Uterus (tissue), 4 donors: ENCODE results near the gene FBN2. TPM values are rescaled to one million over a fixed set of nuclear protein-coding genes. Genes with fewer than 3 reads are reported as not detected.

Source experiments
- DNase-seq, 2 donors: peaks; one replicate each; pipeline ENCODE4 v3.0.0-alpha.2; 2019 to 2020
- H3K27ac ChIP-seq, 2 donors: fragments of 200-600 bp; sonication (generic); 1 replicate in 1 of 2; 2 replicates in 1 of 2; pipeline ENCODE4 v1.5.1; 2016 to 2018
- H3K27me3 ChIP-seq, 2 donors: fragments of 200-600 bp; sonication (generic); one replicate each; pipeline ENCODE4 v1.5.1; 2018 to 2019; ENCODE audit warnings: control low read depth in 1 of 2
- H3K36me3 ChIP-seq, 2 donors: fragments of 200-600 bp; sonication (generic); one replicate each; pipeline ENCODE4 v1.5.1; 2019; ENCODE audit warnings: control low read depth in 1 of 2
- H3K4me1 ChIP-seq, 2 donors: fragments of 200-600 bp; sonication (generic); one replicate each; pipeline ENCODE4 v1.5.1; 2018 to 2019; ENCODE audit warnings: control low read depth in 1 of 2
- H3K4me3 ChIP-seq, 2 donors: fragments of 200-600 bp; sonication (generic); 1 replicate in 1 of 2; 2 replicates in 1 of 2; pipeline ENCODE4 v1.5.1; 2018 to 2019; ENCODE audit warnings: mild to moderate bottlenecking in 1 of 2
- H3K9me3 ChIP-seq, 2 donors: fragments of 200-600 bp; sonication (generic); one replicate each; pipeline ENCODE4 v1.5.1; 2019; ENCODE audit warnings: control low read depth in 1 of 2
- CTCF ChIP-seq, 4 experiments: fragments of 200-600 bp in 2 of 4; fragments of 450-650 bp in 2 of 4; sonication (generic) in 2 of 4; IDR thresholded peaks; one replicate each; pipeline ENCODE4 v1.5.1; 2016 to 2019; ENCODE audit warnings: antibody characterized with exemption in 4 of 4, mild to moderate bottlenecking in 2 of 4, moderate library complexity in 1 of 4
- POLR2A ChIP-seq, 2 donors: fragments of 450-650 bp; IDR thresholded peaks; one replicate each; pipeline ENCODE4 v1.6.1; 2016; ENCODE audit warnings: antibody characterized with exemption in 2 of 2, mild to moderate bottlenecking in 1 of 2, moderate library complexity in 1 of 2
- intact Hi-C: fragments of 100-400 bp; cut with DNase I; formaldehyde crosslinking; loops from one replicate; pipeline ENCODE4 v1.15.1; 2023; ENCODE audit warnings: low total_unique reads
- total RNA-seq, 4 donors: library from RNA; depleted of rRNA in 3 of 4; stranded (reverse); fragments of >200 nt in 3 of 4; gene quantifications; one replicate each; pipeline versions ENCODE4 v1.1.0 to v1.2.4, GENCODE V29; 2014 to 2023
- donor health status: DM: yes; HTN: yes; CAD: no.

Gene FBN2
- total RNA-seq, 4 donors from 2014 or later, result 1.0 to 389 (median 2.8) TPM

- no peak overlapping the region for H3K27ac ChIP-seq
- TF ChIP-seq CTCF (IDR thresholded peaks at IDR 0.05) (no peak), POLR2A (IDR thresholded peaks at IDR 0.05) (no peak)
- no peaks in the 10 kb centered on the region for H3K36me3 ChIP-seq
- no peak for DNase-seq
- no peaks in the 10 kb centered on the region for H3K27me3 ChIP-seq
- intact Hi-C loops, result no loop called here
- no peaks in the 10 kb centered on the region for H3K9me3 ChIP-seq
- no peak overlapping the region for H3K4me3 ChIP-seq
- H3K4me1 ChIP-seq, result no peaks in the 10 kb centered on the region
These were observed 197.0 kb downstream of the FBN2 start for GRCh38 chr5:128341056-128341455.

GRCh38 chr5:128340648-128341047, 197.4 kb downstream of the FBN2 start:
- no peak overlapping the region for H3K27ac ChIP-seq
- no peak overlapping the region for H3K4me3 ChIP-seq
- H3K9me3 ChIP-seq, result no peaks in the 10 kb centered on the region
- no peaks in the 10 kb centered on the region for H3K4me1 ChIP-seq
- H3K27me3 ChIP-seq, result no peaks in the 10 kb centered on the region
- DNase-seq, result no peak
- intact Hi-C loops, result no loop called here
- no peak for TF ChIP-seq POLR2A (IDR thresholded peaks at IDR 0.05)
- TF ChIP-seq CTCF (IDR thresholded peaks at IDR 0.05), result no peak
- no peaks in the 10 kb centered on the region for H3K36me3 ChIP-seq

GRCh38 chr5:128339585-128339984, 198.5 kb downstream of the FBN2 start:
- intact Hi-C loops, result no loop called here
- TF ChIP-seq POLR2A (IDR thresholded peaks at IDR 0.05), result no peak
- no peak for TF ChIP-seq CTCF (IDR thresholded peaks at IDR 0.05)

GRCh38 chr5:128338649-128339048, 199.4 kb downstream of the FBN2 start:
- no peaks in the 10 kb centered on the region for H3K36me3 ChIP-seq
- no peak for DNase-seq

More at GRCh38 chr5:128339585-128339984, 198.5 kb downstream of the FBN2 start:
- no peaks in the 10 kb centered on the region for H3K9me3 ChIP-seq
- H3K4me3 ChIP-seq, result no peak overlapping the region
- H3K36me3 ChIP-seq, result no peaks in the 10 kb centered on the region
- no peak overlapping the region for H3K27ac ChIP-seq
- no peak for DNase-seq
- no peaks in the 10 kb centered on the region for H3K27me3 ChIP-seq
- H3K4me1 ChIP-seq, result no peaks in the 10 kb centered on the region

GRCh38 chr5:128335339-128335738, 202.7 kb downstream of the FBN2 start:
- Histone ChIP-seq H3K27ac (no peak overlapping the region), H3K27me3 (no peaks in the 10 kb centered on the region), H3K9me3 (no peaks in the 10 kb centered on the region), H3K4me1 (no peaks in the 10 kb centered on the region), H3K4me3 (no peak overlapping the region), H3K36me3 (no peaks in the 10 kb centered on the region)
- TF ChIP-seq POLR2A (IDR thresholded peaks at IDR 0.05) (no peak), CTCF (IDR thresholded peaks at IDR 0.05) (no peak)
- intact Hi-C loops, result no loop called here
- DNase-seq, result no peak

More at GRCh38 chr5:128338649-128339048, 199.4 kb downstream of the FBN2 start:
- Histone ChIP-seq H3K4me3 (no peak overlapping the region), H3K27ac (no peak overlapping the region), H3K27me3 (no peaks in the 10 kb centered on the region), H3K9me3 (no peaks in the 10 kb centered on the region), H3K4me1 (no peaks in the 10 kb centered on the region)
- intact Hi-C loops, result no loop called here
- no peak for TF ChIP-seq POLR2A (IDR thresholded peaks at IDR 0.05)
- TF ChIP-seq CTCF (IDR thresholded peaks at IDR 0.05), result no peak
